GM10248 (cell line): ENCODE results near the gene SERPINB8.

Experiments used
- CTCF ChIA-PET: fragments of 300-600 bp; sonication (Branson Sonifier 250); formaldehyde crosslinking; extraction: SDS; loops from one replicate; lab custom pipeline; 2021; ENCODE audit warnings: antibody characterized with exemption; lab: Yijun Ruan, JAX
- POLR2A ChIA-PET: fragments of 350-650 bp; sonication (Branson Sonifier 250); formaldehyde crosslinking; extraction: SDS; loops from one replicate; lab custom pipeline; 2020; ENCODE audit warnings: antibody characterized with exemption; lab: Yijun Ruan, JAX
- DNase-seq: peaks from one replicate; pipeline ENCODE4 v3.0.0; 2012; ENCODE audit errors: extremely low spot score
- TF ChIP-seq, protein P1 (sequence below): IDR thresholded peaks from 2 replicates; pipeline ENCODE4 v1.5.1; 2012; ENCODE audit warnings: mild to moderate bottlenecking, low read depth; ENCODE audit errors: extremely low read depth, missing control alignments, control extremely low read depth

SERPINB8 gene

DNA sequence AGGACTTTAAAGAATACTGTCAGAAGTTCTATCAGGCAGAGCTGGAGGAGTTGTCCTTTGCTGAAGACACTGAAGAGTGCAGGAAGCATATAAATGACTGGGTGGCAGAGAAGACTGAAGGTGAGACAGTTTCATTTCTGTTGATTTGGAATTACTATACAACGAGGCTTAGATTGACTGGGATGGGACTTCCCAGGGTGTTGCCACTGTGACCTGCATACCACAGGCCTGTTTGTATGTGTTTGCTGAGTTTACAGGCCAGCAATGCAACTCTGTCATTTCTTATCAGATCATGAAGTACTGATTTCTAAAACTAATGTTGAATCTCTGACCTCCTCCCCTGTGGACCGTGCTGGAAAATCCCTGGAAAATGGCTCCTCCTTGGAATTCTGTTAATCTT is 11.8 kb downstream of the SERPINB8 start:
- TF ChIP-seq, protein P1, sequence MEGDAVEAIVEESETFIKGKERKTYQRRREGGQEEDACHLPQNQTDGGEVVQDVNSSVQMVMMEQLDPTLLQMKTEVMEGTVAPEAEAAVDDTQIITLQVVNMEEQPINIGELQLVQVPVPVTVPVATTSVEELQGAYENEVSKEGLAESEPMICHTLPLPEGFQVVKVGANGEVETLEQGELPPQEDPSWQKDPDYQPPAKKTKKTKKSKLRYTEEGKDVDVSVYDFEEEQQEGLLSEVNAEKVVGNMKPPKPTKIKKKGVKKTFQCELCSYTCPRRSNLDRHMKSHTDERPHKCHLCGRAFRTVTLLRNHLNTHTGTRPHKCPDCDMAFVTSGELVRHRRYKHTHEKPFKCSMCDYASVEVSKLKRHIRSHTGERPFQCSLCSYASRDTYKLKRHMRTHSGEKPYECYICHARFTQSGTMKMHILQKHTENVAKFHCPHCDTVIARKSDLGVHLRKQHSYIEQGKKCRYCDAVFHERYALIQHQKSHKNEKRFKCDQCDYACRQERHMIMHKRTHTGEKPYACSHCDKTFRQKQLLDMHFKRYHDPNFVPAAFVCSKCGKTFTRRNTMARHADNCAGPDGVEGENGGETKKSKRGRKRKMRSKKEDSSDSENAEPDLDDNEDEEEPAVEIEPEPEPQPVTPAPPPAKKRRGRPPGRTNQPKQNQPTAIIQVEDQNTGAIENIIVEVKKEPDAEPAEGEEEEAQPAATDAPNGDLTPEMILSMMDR: no peak
- ChIA-PET POLR2A (no interaction called here), CTCF (interaction anchor here (1.0 kb wide), 1 partner anchor 13 kb away, joined by 3 read pairs; no protein-coding TSS in a partner anchor)
- DNase-seq: no peak

DNA sequence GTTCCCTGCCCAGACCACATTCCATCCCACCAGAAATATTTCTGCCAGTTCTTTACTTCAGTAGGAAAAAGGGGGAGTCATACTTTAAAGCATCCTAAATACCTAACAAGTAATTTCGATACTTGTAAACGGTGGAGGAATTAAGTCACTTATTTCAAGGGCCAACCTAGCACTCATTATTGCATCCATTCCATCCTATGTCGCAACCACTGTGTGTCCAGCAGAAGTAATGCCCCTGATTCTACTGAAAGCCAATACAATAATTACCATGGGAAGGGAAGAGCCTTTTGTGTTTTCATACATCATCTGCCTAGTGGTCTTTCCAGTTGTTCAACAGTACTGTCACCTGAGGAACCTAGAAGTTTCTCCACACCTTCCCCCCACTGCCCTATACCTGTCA is 12.5 kb downstream of the SERPINB8 start:
- POLR2A ChIA-PET: no interaction called here

DNA sequence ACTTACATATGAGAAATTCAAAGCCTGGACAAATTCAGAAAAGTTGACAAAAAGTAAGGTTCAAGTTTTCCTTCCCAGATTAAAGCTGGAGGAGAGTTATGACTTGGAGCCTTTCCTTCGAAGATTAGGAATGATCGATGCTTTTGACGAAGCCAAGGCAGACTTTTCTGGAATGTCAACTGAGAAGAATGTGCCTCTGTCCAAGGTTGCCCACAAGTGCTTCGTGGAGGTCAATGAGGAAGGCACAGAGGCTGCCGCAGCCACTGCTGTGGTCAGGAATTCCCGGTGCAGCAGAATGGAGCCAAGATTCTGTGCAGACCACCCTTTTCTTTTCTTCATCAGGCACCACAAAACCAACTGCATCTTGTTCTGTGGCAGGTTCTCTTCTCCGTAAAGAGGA is 17.0 kb downstream of the SERPINB8 start:
- POLR2A ChIA-PET: no interaction called here
- CTCF ChIA-PET: no interaction called here
- TF ChIP-seq, protein P1: no peak
- DNase-seq: no peak

More for the DNA sequence above, 12.5 kb downstream of the SERPINB8 start:
- TF ChIP-seq, protein P1: no peak
- DNase-seq: no peak
- CTCF ChIA-PET: no interaction called here

DNA sequence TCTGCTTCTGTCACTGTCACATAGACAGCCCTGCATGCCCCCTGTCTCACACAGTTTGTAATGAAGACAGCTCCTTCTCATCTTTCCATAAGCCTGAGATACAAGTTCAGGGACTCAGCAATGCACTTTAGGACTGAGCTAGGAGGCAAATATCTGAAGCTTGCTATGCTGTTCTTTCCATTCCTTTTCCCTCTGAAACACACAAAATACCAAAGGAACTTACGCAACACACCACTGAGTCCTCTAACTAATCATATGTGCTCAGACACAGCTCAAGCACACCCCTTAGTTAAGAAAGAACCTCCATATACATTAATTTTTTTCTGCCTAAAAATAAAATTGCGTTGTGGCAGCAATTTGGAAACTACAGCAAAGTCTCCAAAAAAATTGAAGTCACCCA is 17.9 kb downstream of the SERPINB8 start:
- ChIA-PET CTCF (interaction anchor here (1.1 kb wide), 1 partner anchor 13 kb away, joined by 4 read pairs; no protein-coding TSS in a partner anchor), POLR2A (no interaction called here)
- TF ChIP-seq, protein P1: no peak
- DNase-seq: no peak

DNA sequence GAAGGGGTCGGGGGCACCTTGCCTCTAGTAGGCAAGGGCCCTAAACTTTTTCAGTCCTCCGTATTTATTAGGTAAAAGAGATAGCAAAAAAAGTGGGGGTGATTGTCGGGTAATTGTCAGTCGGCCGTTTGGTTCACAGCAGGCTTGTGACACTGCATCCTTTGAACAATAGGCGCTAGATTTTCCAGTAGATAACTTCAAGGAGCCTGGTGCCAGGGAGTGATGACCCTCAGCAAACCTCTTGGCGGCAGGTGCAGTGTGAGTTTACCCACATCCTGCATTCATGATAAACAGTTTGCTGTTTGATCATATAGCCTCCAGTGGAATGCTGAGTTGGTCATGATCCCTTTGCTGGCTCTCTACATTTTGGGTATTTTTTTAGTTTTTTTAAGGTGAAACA is 22.9 kb downstream of the SERPINB8 start:
- ChIA-PET POLR2A (no interaction called here), CTCF (no interaction called here)
- TF ChIP-seq, protein P1: no peak
- DNase-seq: no peak

DNA sequence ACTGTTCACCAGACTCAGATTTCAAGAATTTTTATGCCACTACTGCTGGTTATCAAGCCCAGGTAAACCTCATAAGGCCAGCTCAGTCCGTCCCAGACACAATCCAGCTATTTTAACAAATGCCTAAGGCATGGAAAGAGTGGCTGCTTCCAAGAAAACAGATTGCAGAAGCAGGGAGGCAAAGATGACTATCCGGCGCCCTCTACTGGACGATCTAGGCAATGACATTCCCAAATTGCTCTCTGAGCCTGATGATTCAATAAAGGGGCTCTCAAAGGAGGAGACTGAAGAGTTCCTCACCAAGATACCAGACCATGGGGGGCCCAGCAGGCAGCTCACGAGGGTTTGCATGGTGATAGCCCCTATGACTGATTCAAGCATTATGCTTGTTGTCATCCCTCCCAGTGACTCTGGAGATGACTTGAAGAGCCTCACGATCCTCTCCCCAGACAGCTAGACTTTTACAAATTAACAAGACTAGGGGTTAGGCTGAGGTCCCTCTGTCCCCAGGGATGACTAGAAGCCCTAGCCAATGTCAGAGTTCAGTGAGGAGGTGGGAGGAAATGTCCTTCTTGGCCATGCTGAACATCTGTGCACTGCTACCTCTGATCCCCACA is 25.0 kb downstream of the SERPINB8 start:
- CTCF ChIA-PET: interaction anchor here (0.7 to 2.1 kb wide), 22 partner anchors 10 to 169 kb away, joined by 3 to 18 read pairs (median 3); partner anchors contain the start of genes SERPINB2 and SERPINB8
- POLR2A ChIA-PET: no interaction called here
- peak; percentile 63 for DNase-seq
- TF ChIP-seq, protein P1: peak; percentile 60

DNA sequence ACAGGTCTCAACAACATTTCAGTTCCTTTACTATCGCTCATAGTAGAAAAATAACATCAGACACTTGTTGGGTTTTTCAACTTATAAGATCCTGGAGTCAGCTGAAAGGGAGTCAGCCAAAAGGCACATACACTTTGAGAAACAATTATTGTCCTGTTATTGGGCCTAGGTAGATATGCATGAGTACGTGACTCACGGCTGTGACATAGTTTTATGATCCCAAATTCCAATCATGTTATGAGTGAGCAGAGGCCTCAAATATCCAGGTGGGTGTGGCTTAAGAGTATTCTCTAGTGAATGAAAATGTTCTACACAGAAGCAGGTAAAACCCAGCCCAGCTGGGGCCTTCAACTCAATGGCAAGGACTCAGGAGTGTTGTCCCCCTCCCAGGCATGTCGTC is 27.2 kb downstream of the SERPINB8 start:
- ChIA-PET CTCF (interaction anchor here (1.1 to 1.2 kb wide), 2 partner anchors 12 to 14 kb away, joined by 3 to 4 read pairs; no protein-coding TSS in a partner anchor), POLR2A (no interaction called here)
- TF ChIP-seq, protein P1: no peak
- no peak for DNase-seq
